Endothelial cell (in vitro differentiated cells): ENCODE measurements around the gene CDH23. TPM values are rescaled to one million over a fixed set of nuclear protein-coding genes. Genes with fewer than 3 reads are reported as not detected.

Experiments used
- DNase-seq: peaks from one replicate; pipeline ENCODE4 v3.0.0; 2021; ENCODE audit warnings: low spot score
- H3K27ac Mint-ChIP-seq: one replicate; pipeline ENCODE4 v1.8.0; 2021; ENCODE audit warnings: mixed read lengths, inconsistent platforms; ENCODE audit not compliant: unreplicated experiment
- H3K27me3 Mint-ChIP-seq: one replicate; pipeline ENCODE4 v1.8.0; 2021; ENCODE audit warnings: mild to moderate bottlenecking, moderate library complexity, mixed read lengths, inconsistent platforms; ENCODE audit not compliant: unreplicated experiment
- H3K36me3 Mint-ChIP-seq: one replicate; pipeline ENCODE4 v1.8.0; 2021; ENCODE audit warnings: mild to moderate bottlenecking, low read depth, mixed read lengths, inconsistent platforms; ENCODE audit not compliant: unreplicated experiment
- H3K4me1 Mint-ChIP-seq: one replicate; pipeline ENCODE4 v1.8.0; 2021; ENCODE audit warnings: mild to moderate bottlenecking, mixed read lengths, inconsistent platforms; ENCODE audit not compliant: unreplicated experiment
- H3K4me3 Mint-ChIP-seq: one replicate; pipeline ENCODE4 v1.8.0; 2021; ENCODE audit warnings: mild to moderate bottlenecking, mixed read lengths, inconsistent platforms; ENCODE audit not compliant: unreplicated experiment
- H3K9me3 Mint-ChIP-seq: one replicate; pipeline ENCODE4 v1.8.0; 2021; ENCODE audit warnings: mixed read lengths, inconsistent platforms; ENCODE audit not compliant: unreplicated experiment
- CTCF ChIP-seq: fragments of 200-600 bp; sonication (generic); IDR thresholded peaks from one replicate; pipeline ENCODE4 v1.5.0; 2021; ENCODE audit warnings: antibody characterized with exemption; ENCODE audit not compliant: unreplicated experiment
- total RNA-seq: library from RNA; stranded (reverse); fragmentation: NEBNext Ultra II Directional; extraction: Animal tissue kit (Norgen Biotek cat#: 25700); gene quantifications from one replicate; pipeline ENCODE4 v1.2.1, GENCODE V29; 2021; ENCODE audit not compliant: unreplicated experiment

Gene CDH23
- total RNA-seq, 1 donor from 2014 or later = 0.54 TPM

GRCh38 chr10:71512312-71512711 is 115.6 kb downstream of the CDH23 start:
- Mint-ChIP-seq H3K4me3 (no peak overlapping the region), H3K27ac (no peak overlapping the region)

GRCh38 chr10:71512761-71513539 is 116.2 kb downstream of the CDH23 start:
- DNase-seq = no peak
- TF ChIP-seq CTCF = no peak
- Mint-ChIP-seq H3K4me3 (no peak overlapping the region), H3K27me3 (peaks cover 2% of the 10 kb centered on the region), H3K27ac (no peak overlapping the region), H3K9me3 (no peaks in the 10 kb centered on the region), H3K36me3 (no peaks in the 10 kb centered on the region), H3K4me1 (no peaks in the 10 kb centered on the region)

More at GRCh38 chr10:71512312-71512711, 115.6 kb downstream of the CDH23 start:
- no peaks in the 10 kb centered on the region for H3K36me3 Mint-ChIP-seq
- H3K27me3 Mint-ChIP-seq = peaks cover 2% of the 10 kb centered on the region
- H3K9me3 Mint-ChIP-seq = no peaks in the 10 kb centered on the region
- TF ChIP-seq CTCF = no peak
- no peak for DNase-seq
- no peaks in the 10 kb centered on the region for H3K4me1 Mint-ChIP-seq

GRCh38 chr10:71513540-71513853 is 116.8 kb downstream of the CDH23 start:
- no peak for DNase-seq
- H3K9me3 Mint-ChIP-seq = no peaks in the 10 kb centered on the region
- H3K4me3 Mint-ChIP-seq = no peak overlapping the region
- H3K36me3 Mint-ChIP-seq = no peaks in the 10 kb centered on the region
- H3K4me1 Mint-ChIP-seq = no peaks in the 10 kb centered on the region
- no peak overlapping the region for H3K27ac Mint-ChIP-seq
- H3K27me3 Mint-ChIP-seq = peaks cover 2% of the 10 kb centered on the region
- TF ChIP-seq CTCF = no peak

- no peaks in the 10 kb centered on the region for H3K36me3 Mint-ChIP-seq
- H3K27ac Mint-ChIP-seq = no peak overlapping the region
- no peak for DNase-seq
- no peaks in the 10 kb centered on the region for H3K9me3 Mint-ChIP-seq
- no peaks in the 10 kb centered on the region for H3K4me1 Mint-ChIP-seq
- no peak for TF ChIP-seq CTCF
- peaks cover 2% of the 10 kb centered on the region for H3K27me3 Mint-ChIP-seq
- H3K4me3 Mint-ChIP-seq = no peak overlapping the region
These were observed 117.2 kb downstream of the CDH23 start for GRCh38 chr10:71513936-71514335.

GRCh38 chr10:71515531-71516172 is 118.9 kb downstream of the CDH23 start:
- Mint-ChIP-seq H3K27me3 (peaks cover 3% of the 10 kb centered on the region), H3K9me3 (no peaks in the 10 kb centered on the region), H3K27ac (no peak overlapping the region), H3K36me3 (no peaks in the 10 kb centered on the region), H3K4me3 (no peak overlapping the region), H3K4me1 (peaks cover 6% of the 10 kb centered on the region)
- DNase-seq = no peak
- no peak for TF ChIP-seq CTCF
